GM12878 (cell line): Measurements from ENCODE around the gene N4BP2L2. TPM values are rescaled to one million over a fixed set of nuclear protein-coding genes. Genes with fewer than 3 reads are reported as not detected.

Experiments used
- ATF2 ChIP-seq: IDR thresholded peaks from 2 replicates; pipeline ENCODE4 v1.6.1; 2012; ENCODE audit warnings: low read length, inconsistent platforms
- BHLHE40 ChIP-seq, 2 experiments: fragments of 450-650 bp in 1 of 2; IDR thresholded peaks; 2 replicates each; pipeline ENCODE4 v1.6.1; 2011 to 2017; ENCODE audit warnings: low read depth in 2 of 2, borderline replicate concordance in 1 of 2, improper control_type of control experiment in 1 of 2, low read length in 1 of 2, mild to moderate bottlenecking in 1 of 2
- CHD1 ChIP-seq: IDR thresholded peaks from 2 replicates; pipeline ENCODE4 v1.6.1; 2012; ENCODE audit warnings: low read depth, low read length, improper control_type of control experiment
- CUX1 ChIP-seq: IDR thresholded peaks from 2 replicates; pipeline ENCODE4 v1.6.1; 2012; ENCODE audit warnings: improper control_type of control experiment, low read depth, low read length; ENCODE audit not compliant: insufficient replicate concordance
- EED ChIP-seq: sonication (generic); IDR thresholded peaks from 2 replicates; pipeline ENCODE4 v1.6.1; 2016; ENCODE audit warnings: antibody characterized with exemption, low read depth
- IKZF1 ChIP-seq: fragments of 450-650 bp; conservative IDR thresholded peaks from 2 replicates; pipeline ENCODE4 v1.6.1; 2017; ENCODE audit warnings: antibody characterized with exemption, mild to moderate bottlenecking
- KLF5 ChIP-seq: fragments of 450-650 bp; IDR thresholded peaks from 2 replicates; pipeline ENCODE4 v1.6.1; 2014; ENCODE audit warnings: mild to moderate bottlenecking; ENCODE audit not compliant: partially characterized antibody
- MLLT1 ChIP-seq: fragments of 450-650 bp; IDR thresholded peaks from 2 replicates; pipeline ENCODE4 v1.6.1; 2016; ENCODE audit warnings: mild to moderate bottlenecking
- MYC ChIP-seq: IDR thresholded peaks from 2 replicates; pipeline ENCODE4 v1.6.1; 2011; ENCODE audit warnings: mild to moderate bottlenecking, low read length, moderate library complexity, inconsistent platforms; ENCODE audit not compliant: insufficient read depth, insufficient replicate concordance, insufficient read length, severe bottlenecking
- NFYB ChIP-seq: IDR thresholded peaks from 2 replicates; pipeline ENCODE4 v1.6.1; 2011; ENCODE audit warnings: low read depth, mild to moderate bottlenecking, low read length, improper control_type of control experiment, moderate library complexity; ENCODE audit not compliant: insufficient read depth
- PAX5 ChIP-seq: IDR thresholded peaks from 2 replicates; pipeline ENCODE4 v1.6.1; 2011; ENCODE audit warnings: low read depth, low read length, borderline replicate concordance
- RB1 ChIP-seq: fragments of 450-650 bp; formaldehyde crosslinking; IDR thresholded peaks from 2 replicates; pipeline ENCODE4 v1.6.1; 2017; ENCODE audit warnings: mild to moderate bottlenecking, borderline replicate concordance
- RBBP5 ChIP-seq: fragments of 200-600 bp; sonication (generic); conservative IDR thresholded peaks from 2 replicates; pipeline ENCODE4 v1.6.1; 2016
- RELA ChIP-seq: fragments of 450-650 bp; IDR thresholded peaks from 2 replicates; pipeline ENCODE4 v1.8.0; 2014; ENCODE audit warnings: borderline replicate concordance; ENCODE audit not compliant: partially characterized antibody
- RFX5 ChIP-seq: IDR thresholded peaks from 2 replicates; pipeline ENCODE4 v1.6.1; 2011; ENCODE audit warnings: low read depth, low read length, improper control_type of control experiment
- SMAD5 ChIP-seq: IDR thresholded peaks from 2 replicates; pipeline ENCODE4 v1.6.1; 2016; ENCODE audit warnings: antibody characterized with exemption, low read depth
- SPI1 ChIP-seq: IDR thresholded peaks from 2 replicates; pipeline ENCODE4 v1.6.1; 2011; ENCODE audit warnings: low read depth, mild to moderate bottlenecking, low read length, moderate library complexity, borderline replicate concordance; ENCODE audit not compliant: insufficient read depth
- USF1 ChIP-seq: IDR thresholded peaks from 2 replicates; pipeline ENCODE4 v1.6.1; 2011; ENCODE audit warnings: borderline replicate concordance, low read depth, mild to moderate bottlenecking, moderate library complexity, mixed read lengths, low read length; ENCODE audit not compliant: insufficient read depth; ENCODE audit errors: extremely low read length
- YY1 ChIP-seq: IDR thresholded peaks from 2 replicates; pipeline ENCODE4 v1.6.1; 2011; ENCODE audit warnings: low read depth, mild to moderate bottlenecking, low read length
- polyA plus RNA-seq, 11 experiments: library from polyadenylated mRNA; depleted of rRNA in 4 of 11; unstranded in 6 of 11; stranded (reverse) in 5 of 11; fragments of >200 nt; fragmentation: Nextera tagmentation in 4 of 11; fragmentation: Illumina TruSeq in 1 of 11; extraction: Ambion mirVana in 4 of 11; extraction: Trizol in 1 of 11; gene quantifications; 1 replicate in 1 of 11; 2 replicates in 10 of 11; pipeline versions ENCODE4 v1.2.1 to v1.2.3, GENCODE V29; 2011 to 2016; ENCODE audit warnings: inconsistent platforms in 2 of 11, missing spikeins in 2 of 11, low read depth in 1 of 11
- total RNA-seq, 4 experiments: library from RNA; depleted of rRNA in 3 of 4; stranded (reverse); fragments of >200 nt in 3 of 4; fragmentation: Illumina TruSeq in 1 of 4; extraction: Trizol in 1 of 4; gene quantifications; 2 replicates each; pipeline versions ENCODE4 v1.2.1 to v1.2.3, GENCODE V29; 2013 to 2021

The N4BP2L2 gene
- total and polyA plus RNA-seq, 10 of the 15 experiments (the other 5 are each of a cell fraction or from before 2014, with no cell fraction given), result 41.7 to 87.1 (median 61.2) TPM

GRCh38 chr13:32428581-32429432, 109.8 kb downstream of the N4BP2L2 start (continued):
- TF ChIP-seq CUX1, result no peak
- TF ChIP-seq YY1, result no peak
- TF ChIP-seq BHLHE40 (IDR thresholded peaks at IDR 0.05; ENCODE audit: borderline replicate concordance in 1 of 2, low read depth in 2 of 2, low read length in 1 of 2), result no peak
- TF ChIP-seq IKZF1, result no peak
- no peak for TF ChIP-seq SMAD5
- no peak for TF ChIP-seq MYC
- TF ChIP-seq RELA, result no peak
- TF ChIP-seq USF1, result no peak
- TF ChIP-seq KLF5, result no peak
- no peak for TF ChIP-seq CHD1
- TF ChIP-seq RB1, result no peak
- TF ChIP-seq MLLT1, result no peak
- TF ChIP-seq EED, result 0 out of 2 replicates have a peak, but pooled peaks have one; percentile 21
- no peak for TF ChIP-seq PAX5
- peak; percentile 27; the same call in 1 of the 2 replicates for TF ChIP-seq SPI1
- no peak for TF ChIP-seq RFX5
- no peak for TF ChIP-seq NFYB
- no peak for TF ChIP-seq RBBP5
- no peak for TF ChIP-seq ATF2
